ENCODE results near the gene DACT3. TPM values are rescaled to one million over a fixed set of nuclear protein-coding genes. Genes with fewer than 3 reads are reported as not detected.

Gene DACT3
- total and polyA plus RNA-seq, 2 of the 13 experiments (the other 11 are each of a cell fraction or from before 2014, with no cell fraction given) = 0.04 TPM; not detected in 1

GRCh38 chr19:46661020-46661731 is at the start of gene DACT3 (continued):
- TF ChIP-seq USF2 (IDR thresholded peaks at IDR 0.05; ENCODE audit: low read depth, low read length) (peak; percentile 66), USF2 (CRISPR knock-in tag; IDR thresholded peaks at IDR 0.05; ENCODE audit: borderline replicate concordance) (peak; percentile 80; the same call in 1 of the 2 replicates), HHEX (CRISPR knock-in tag; IDR thresholded peaks at IDR 0.05) (no peak), THAP11 (CRISPR knock-in tag; IDR thresholded peaks at IDR 0.05) (peak; percentile 24; the same call in 1 of the 2 replicates), HNRNPH1 (optimal IDR thresholded peaks at IDR 0.05; ENCODE audit: low read depth, low read length) (no peak), ZNF30 (CRISPR knock-in tag; IDR thresholded peaks at IDR 0.05) (no peak), RFXAP (CRISPR knock-in tag; IDR thresholded peaks at IDR 0.05; ENCODE audit: borderline replicate concordance) (peak; percentile 79; the same call in 1 of the 2 replicates), ZNF780A (CRISPR knock-in tag; IDR thresholded peaks at IDR 0.05) (no peak), ZBTB37 (CRISPR knock-in tag; IDR thresholded peaks at IDR 0.05) (no peak)

- ATAC-seq = no peak
- no peak for FAIRE-seq
- 97% methylated on average over 25 of the region's 25 CpGs for WGBS (ENCODE audit: low lambda C conversion rate)
- Histone ChIP-seq H3K27ac (ENCODE audit: extremely low read length, insufficient read depth, low read length) (no peak overlapping the region), H3K9me3 (ENCODE audit: low read length) (no peaks in the 10 kb centered on the region), H4K20me1 (ENCODE audit: insufficient read depth, low read length) (no peaks in the 10 kb centered on the region; the same call in 1 of the 2 replicates), H3K36me3 (replicated peaks in 1 of 2; ENCODE audit: control insufficient read depth in 1 of 2, insufficient read depth in 2 of 2, low read length in 2 of 2) (peaks cover 2 to 10% of the 10 kb centered on the region in 2 experiments; a peak in 4 of 5 replicates), H3K9ac (ENCODE audit: insufficient read depth, low read depth, low read length) (no peak overlapping the region), H3K27me3 (ENCODE audit: control insufficient read depth in 1 of 2, insufficient read depth in 2 of 2, low read length in 2 of 2) (no peaks in the 10 kb centered on the region; a peak in 1 of 5 replicates), H3K4me3 (replicated peaks in 1 of 3; ENCODE audit: insufficient read depth in 1 of 3, low read depth in 2 of 3, low read length in 3 of 3) (no peak overlapping the region), H3K79me2 (ENCODE audit: insufficient read depth, low read length) (peaks cover 11% of the 10 kb centered on the region), H3K4me1 (ENCODE audit: insufficient read depth, low read length) (peaks cover 8% of the 10 kb centered on the region; the same call in 1 of the 2 replicates), H2AFZ (ENCODE audit: low read length) (no peak overlapping the region), H3K4me2 (ENCODE audit: low read depth, low read length) (no peak overlapping the region)
- intact Hi-C loops (cut with micrococcal nuclease; ENCODE audit: unreplicated experiment) (no loop called here), in situ Hi-C loops (cut with HindIII; ENCODE audit: extremely low pct_ligation_motif_present, low pct_unique_long_range_greater_than_20kb) (no loop called here)
- CTCF ChIA-PET (ENCODE audit: low intra/inter-chr PET ratio, low total read pairs) = no interaction called here
- DNase-seq (ENCODE audit: low spot score) = no peak
- POLR2A ChIA-PET = no interaction called here
- BruUV-seq (replicated peaks) = no TSS peak
- TF ChIP-seq ARID2 (CRISPR knock-in tag; IDR thresholded peaks at IDR 0.05; ENCODE audit: borderline replicate concordance) (no peak), ISX (CRISPR knock-in tag; conservative IDR thresholded peaks at IDR 0.05) (no peak), ZNF780A (CRISPR knock-in tag; IDR thresholded peaks at IDR 0.05) (no peak), ZBTB7A (CRISPR knock-in tag; IDR thresholded peaks at IDR 0.05) (no peak), ZSCAN5A (CRISPR knock-in tag; IDR thresholded peaks at IDR 0.05; ENCODE audit: borderline replicate concordance) (no peak), ZBTB46 (CRISPR knock-in tag; IDR thresholded peaks at IDR 0.05; ENCODE audit: borderline replicate concordance) (no peak), PCBP2 (optimal IDR thresholded peaks at IDR 0.05; ENCODE audit: low read depth, low read length, poor library complexity, severe bottlenecking) (no peak)
Measured at GRCh38 chr19:46710687-46711086, 49.7 kb upstream of the DACT3 start.

Data from HepG2 (cell line).